ENCODE results near the gene TBC1D8. TPM values are rescaled to one million over a fixed set of nuclear protein-coding genes. Genes with fewer than 3 reads are reported as not detected.

Gene TBC1D8
- total and polyA plus RNA-seq, 2 of the 8 experiments (the other 6 are each of a cell fraction or from before 2014, with no cell fraction given) = 20.8 to 21.8 TPM

DNA sequence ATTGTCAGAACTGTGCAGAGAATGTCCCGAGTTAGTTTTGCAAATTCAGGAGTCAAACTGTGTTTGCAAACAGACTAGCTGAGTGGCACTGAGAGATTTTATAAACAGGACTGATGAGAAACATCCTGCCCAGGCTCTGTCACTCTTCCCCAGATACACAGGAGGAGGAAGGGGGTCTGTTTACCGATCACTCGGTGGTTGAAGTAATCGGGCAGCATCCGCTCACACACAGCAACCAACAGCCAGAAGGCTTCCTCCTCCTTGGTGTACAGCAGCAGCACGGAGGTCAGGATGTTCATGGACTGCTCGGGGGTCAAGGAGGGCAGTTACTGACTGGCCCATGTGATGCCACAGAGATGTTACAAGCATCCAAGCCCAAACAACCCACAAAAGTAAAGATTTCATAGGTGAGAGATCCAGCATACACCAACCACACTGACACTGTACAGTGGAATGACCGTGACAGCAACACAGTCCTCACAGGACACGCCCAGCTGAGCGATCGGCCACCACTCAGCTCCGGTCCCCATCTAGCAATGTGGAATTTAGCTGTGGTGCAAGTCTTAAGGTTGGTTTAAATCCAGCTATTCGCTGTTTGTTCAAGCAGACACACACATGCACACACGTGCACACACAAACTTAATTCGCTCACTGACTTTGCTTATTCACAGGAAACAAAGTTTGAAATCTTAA, 119.0 kb downstream of the TBC1D8 start (continued):
- TF ChIP-seq, protein P1, sequence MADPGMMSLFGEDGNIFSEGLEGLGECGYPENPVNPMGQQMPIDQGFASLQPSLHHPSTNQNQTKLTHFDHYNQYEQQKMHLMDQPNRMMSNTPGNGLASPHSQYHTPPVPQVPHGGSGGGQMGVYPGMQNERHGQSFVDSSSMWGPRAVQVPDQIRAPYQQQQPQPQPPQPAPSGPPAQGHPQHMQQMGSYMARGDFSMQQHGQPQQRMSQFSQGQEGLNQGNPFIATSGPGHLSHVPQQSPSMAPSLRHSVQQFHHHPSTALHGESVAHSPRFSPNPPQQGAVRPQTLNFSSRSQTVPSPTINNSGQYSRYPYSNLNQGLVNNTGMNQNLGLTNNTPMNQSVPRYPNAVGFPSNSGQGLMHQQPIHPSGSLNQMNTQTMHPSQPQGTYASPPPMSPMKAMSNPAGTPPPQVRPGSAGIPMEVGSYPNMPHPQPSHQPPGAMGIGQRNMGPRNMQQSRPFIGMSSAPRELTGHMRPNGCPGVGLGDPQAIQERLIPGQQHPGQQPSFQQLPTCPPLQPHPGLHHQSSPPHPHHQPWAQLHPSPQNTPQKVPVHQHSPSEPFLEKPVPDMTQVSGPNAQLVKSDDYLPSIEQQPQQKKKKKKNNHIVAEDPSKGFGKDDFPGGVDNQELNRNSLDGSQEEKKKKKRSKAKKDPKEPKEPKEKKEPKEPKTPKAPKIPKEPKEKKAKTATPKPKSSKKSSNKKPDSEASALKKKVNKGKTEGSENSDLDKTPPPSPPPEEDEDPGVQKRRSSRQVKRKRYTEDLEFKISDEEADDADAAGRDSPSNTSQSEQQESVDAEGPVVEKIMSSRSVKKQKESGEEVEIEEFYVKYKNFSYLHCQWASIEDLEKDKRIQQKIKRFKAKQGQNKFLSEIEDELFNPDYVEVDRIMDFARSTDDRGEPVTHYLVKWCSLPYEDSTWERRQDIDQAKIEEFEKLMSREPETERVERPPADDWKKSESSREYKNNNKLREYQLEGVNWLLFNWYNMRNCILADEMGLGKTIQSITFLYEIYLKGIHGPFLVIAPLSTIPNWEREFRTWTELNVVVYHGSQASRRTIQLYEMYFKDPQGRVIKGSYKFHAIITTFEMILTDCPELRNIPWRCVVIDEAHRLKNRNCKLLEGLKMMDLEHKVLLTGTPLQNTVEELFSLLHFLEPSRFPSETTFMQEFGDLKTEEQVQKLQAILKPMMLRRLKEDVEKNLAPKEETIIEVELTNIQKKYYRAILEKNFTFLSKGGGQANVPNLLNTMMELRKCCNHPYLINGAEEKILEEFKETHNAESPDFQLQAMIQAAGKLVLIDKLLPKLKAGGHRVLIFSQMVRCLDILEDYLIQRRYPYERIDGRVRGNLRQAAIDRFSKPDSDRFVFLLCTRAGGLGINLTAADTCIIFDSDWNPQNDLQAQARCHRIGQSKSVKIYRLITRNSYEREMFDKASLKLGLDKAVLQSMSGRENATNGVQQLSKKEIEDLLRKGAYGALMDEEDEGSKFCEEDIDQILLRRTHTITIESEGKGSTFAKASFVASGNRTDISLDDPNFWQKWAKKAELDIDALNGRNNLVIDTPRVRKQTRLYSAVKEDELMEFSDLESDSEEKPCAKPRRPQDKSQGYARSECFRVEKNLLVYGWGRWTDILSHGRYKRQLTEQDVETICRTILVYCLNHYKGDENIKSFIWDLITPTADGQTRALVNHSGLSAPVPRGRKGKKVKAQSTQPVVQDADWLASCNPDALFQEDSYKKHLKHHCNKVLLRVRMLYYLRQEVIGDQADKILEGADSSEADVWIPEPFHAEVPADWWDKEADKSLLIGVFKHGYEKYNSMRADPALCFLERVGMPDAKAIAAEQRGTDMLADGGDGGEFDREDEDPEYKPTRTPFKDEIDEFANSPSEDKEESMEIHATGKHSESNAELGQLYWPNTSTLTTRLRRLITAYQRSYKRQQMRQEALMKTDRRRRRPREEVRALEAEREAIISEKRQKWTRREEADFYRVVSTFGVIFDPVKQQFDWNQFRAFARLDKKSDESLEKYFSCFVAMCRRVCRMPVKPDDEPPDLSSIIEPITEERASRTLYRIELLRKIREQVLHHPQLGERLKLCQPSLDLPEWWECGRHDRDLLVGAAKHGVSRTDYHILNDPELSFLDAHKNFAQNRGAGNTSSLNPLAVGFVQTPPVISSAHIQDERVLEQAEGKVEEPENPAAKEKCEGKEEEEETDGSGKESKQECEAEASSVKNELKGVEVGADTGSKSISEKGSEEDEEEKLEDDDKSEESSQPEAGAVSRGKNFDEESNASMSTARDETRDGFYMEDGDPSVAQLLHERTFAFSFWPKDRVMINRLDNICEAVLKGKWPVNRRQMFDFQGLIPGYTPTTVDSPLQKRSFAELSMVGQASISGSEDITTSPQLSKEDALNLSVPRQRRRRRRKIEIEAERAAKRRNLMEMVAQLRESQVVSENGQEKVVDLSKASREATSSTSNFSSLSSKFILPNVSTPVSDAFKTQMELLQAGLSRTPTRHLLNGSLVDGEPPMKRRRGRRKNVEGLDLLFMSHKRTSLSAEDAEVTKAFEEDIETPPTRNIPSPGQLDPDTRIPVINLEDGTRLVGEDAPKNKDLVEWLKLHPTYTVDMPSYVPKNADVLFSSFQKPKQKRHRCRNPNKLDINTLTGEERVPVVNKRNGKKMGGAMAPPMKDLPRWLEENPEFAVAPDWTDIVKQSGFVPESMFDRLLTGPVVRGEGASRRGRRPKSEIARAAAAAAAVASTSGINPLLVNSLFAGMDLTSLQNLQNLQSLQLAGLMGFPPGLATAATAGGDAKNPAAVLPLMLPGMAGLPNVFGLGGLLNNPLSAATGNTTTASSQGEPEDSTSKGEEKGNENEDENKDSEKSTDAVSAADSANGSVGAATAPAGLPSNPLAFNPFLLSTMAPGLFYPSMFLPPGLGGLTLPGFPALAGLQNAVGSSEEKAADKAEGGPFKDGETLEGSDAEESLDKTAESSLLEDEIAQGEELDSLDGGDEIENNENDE (IDR thresholded peaks at IDR 0.05; ENCODE audit: insufficient replicate concordance, low read length) = no peak
- TF ChIP-seq TAF7 (optimal IDR thresholded peaks at IDR 0.05; ENCODE audit: borderline replicate concordance, low read depth, low read length) (no peak), RAD21 (IDR thresholded peaks at IDR 0.05 in 1 of 2, conservative IDR thresholded peaks at IDR 0.05 in 1 of 2; ENCODE audit: low read depth in 2 of 2, low read length in 2 of 2) (no peak), BRCA1 (IDR thresholded peaks at IDR 0.05; ENCODE audit: low read depth, low read length) (no peak), TAF1 (IDR thresholded peaks at IDR 0.05; ENCODE audit: low read depth, low read length) (no peak), TBP (IDR thresholded peaks at IDR 0.05; ENCODE audit: low read depth, low read length) (no peak), SIRT6 (IDR thresholded peaks at IDR 0.05; ENCODE audit: low read length) (no peak), CBX5 (IDR thresholded peaks at IDR 0.05; ENCODE audit: low read depth, low read length) (no peak), GABPA (IDR thresholded peaks at IDR 0.05; ENCODE audit: borderline replicate concordance, insufficient read depth, low read length) (no peak), EZH2 (IDR thresholded peaks at IDR 0.05; ENCODE audit: low read depth, low read length, severe bottlenecking) (no peak), JUND (IDR thresholded peaks at IDR 0.05; ENCODE audit: low read length) (no peak)
